ENCODE results near the gene TAC3.
A peak's percentile ranks its signal among the peaks of the same experiment; 100 is the strongest.

The TAC3 gene

DNA sequence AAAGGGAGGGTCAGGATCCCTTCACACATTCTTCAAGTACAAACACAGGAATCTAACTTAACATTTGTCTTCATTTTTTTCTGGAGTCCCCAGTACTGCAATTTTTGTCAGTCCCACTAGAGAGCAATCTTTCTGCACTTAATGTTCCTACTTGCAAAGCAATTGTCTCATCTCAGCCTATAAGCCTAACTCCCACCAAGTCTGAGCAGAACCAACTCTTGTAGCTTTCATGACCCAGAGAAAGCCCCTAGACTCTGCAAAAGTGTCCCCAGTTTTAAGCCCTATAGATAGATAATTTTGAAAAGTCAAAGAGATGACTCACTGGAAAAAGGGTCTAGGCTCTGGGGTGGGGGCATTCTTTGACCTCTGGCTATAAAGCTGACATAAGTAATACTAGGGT, 8.2 kb downstream of the TAC3 start:
- no peak overlapping the region for H3K4me3 ChIP-seq (ENCODE audit: low read depth, low read length)
- peak; percentile 39 for DNase-seq (ENCODE audit: low read depth)

- no peak for DNase-seq (ENCODE audit: low read depth)
- peak overlapping the region; percentile 27 for H3K4me3 ChIP-seq (ENCODE audit: low read depth, low read length)
These were observed 9.4 kb downstream of the TAC3 start for GRCh38 chr12:57006809-57007475.

DNA sequence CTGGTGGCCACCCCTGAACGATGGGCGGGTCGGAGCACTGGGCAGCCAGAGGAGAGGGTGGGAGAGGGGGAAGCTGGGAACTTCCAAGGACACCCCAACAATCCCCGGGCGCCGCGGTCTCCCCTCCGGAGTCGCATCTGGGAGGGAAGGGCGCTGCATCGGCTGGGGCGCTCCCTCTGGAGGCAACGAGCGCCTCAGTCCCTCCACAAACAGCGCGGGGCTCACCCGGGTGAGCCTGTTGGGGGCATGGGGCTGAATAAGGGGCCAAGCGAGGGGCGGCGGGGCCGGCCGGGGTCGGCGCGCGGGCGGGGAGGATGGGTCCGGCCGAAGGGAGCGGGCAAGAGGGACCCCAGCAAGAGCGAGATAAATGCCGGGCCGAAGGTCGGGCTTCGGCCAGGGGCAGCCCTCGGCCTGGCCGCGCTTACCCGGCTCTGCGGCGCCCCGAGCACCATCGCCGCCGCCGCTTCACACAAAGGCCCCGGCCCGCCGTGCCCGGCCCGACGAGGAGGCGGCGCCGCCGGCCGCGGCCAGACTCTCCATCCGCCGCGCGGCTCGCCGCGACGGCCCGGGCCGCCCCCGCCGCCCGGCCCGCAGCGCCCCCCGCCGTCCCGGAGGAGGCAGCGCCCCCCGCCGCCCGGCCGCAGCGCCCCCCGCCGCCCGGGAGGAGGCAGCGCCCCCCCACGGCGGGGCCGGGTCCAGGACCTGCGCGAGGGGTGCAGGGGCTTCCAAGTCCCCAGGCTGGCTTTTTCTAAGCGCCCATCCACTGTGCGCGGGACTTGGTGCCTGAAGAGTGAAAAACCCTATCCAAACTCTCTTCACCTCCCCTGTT, 10.1 kb downstream of the TAC3 start, which contains the start of gene ZBTB39:
Gene ZBTB39, minus strand, starts transcription at position 567 of the 829 bp plus-strand sequence. CDS start 1,629 bp downstream, outside the sequence.
- DNase-seq (ENCODE audit: low read depth): no peak
- H3K4me3 ChIP-seq (ENCODE audit: low read depth, low read length): peak within 1 kb of the TSS; percentile 82

DNA sequence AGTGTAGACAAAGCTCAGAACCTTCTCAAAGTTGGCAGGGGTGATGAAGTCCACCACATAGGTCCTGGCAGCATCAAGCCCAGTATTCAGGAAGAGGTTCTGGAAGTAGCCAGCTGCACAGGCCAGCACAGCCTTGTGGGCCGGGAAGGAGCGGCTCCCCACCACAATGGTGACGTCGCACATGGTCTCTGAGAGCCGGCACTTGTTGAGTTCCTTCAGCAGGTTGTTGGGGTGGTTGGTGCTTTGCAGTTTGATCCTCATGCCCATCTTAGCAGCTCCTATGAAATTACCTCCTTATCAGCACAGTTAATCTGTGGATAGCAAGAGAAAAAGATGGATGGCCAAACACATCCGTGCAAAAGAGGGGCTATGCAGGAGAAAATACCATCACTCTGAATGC, 11.7 kb downstream of the TAC3 start:
- no peak overlapping the region for H3K4me3 ChIP-seq (ENCODE audit: low read depth, low read length)
- DNase-seq (ENCODE audit: low read depth): no peak

GRCh38 chr12:57003395-57003794, 12.9 kb downstream of the TAC3 start:
- no peak for DNase-seq (ENCODE audit: low read depth)
- H3K4me3 ChIP-seq (ENCODE audit: low read depth, low read length): no peak overlapping the region

- no peak overlapping the region for H3K4me3 ChIP-seq (ENCODE audit: low read depth, low read length)
- DNase-seq (ENCODE audit: low read depth): no peak
These were observed 14.9 kb downstream of the TAC3 start for GRCh38 chr12:57001448-57001906.

DNA sequence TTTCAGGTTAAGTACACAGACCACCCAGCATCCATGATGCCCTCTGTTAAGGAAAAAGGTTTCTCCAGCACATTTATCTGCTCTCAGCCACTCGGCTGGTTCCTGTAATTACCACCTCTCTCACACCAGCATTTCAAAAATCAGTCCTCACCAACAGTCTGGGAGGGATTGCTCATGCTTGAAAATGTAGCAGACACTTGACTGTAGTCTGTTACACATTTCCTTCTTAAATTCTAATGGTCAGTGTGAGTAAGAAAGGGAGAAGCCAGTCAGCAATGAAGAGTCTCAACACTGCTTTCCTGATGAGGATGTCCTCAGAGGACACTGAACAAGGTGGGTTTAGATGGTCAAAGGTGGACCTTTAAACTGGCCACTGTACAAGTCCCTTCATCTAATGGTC, 15.9 kb downstream of the TAC3 start:
- DNase-seq (ENCODE audit: low read depth): no peak
- no peak overlapping the region for H3K4me3 ChIP-seq (ENCODE audit: low read depth, low read length)

- H3K4me3 ChIP-seq (ENCODE audit: low read depth, low read length): no peak overlapping the region
These were observed 16.9 kb downstream of the TAC3 start for GRCh38 chr12:56999456-56999855.

DNA sequence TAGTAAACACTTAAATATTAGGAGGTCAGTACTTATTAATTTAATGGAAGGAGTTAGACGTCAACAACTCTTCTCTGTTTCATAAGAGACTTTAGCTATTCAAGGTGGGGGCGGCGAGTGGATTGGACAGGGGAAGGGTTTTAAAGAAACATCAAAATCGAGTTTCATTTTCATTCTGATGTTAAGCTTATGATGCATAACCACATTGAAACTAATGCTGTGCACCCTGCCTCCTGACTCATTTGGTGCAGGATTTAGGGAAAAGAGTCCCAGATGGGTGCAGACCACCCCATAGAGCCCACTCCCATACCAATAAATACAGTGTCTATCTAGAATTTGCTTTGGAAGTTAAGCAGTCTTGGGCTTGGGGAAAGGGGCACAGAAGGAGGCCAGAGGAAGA, 17.3 kb downstream of the TAC3 start:
- no peak for DNase-seq (ENCODE audit: low read depth)
- no peak overlapping the region for H3K4me3 ChIP-seq (ENCODE audit: low read depth, low read length)

More at GRCh38 chr12:56999456-56999855, 16.9 kb downstream of the TAC3 start:
- DNase-seq (ENCODE audit: low read depth): no peak

GRCh38 chr12:56998316-56998715, 18.0 kb downstream of the TAC3 start:
- DNase-seq (ENCODE audit: low read depth): no peak
- H3K4me3 ChIP-seq (ENCODE audit: low read depth, low read length): no peak overlapping the region

DNA sequence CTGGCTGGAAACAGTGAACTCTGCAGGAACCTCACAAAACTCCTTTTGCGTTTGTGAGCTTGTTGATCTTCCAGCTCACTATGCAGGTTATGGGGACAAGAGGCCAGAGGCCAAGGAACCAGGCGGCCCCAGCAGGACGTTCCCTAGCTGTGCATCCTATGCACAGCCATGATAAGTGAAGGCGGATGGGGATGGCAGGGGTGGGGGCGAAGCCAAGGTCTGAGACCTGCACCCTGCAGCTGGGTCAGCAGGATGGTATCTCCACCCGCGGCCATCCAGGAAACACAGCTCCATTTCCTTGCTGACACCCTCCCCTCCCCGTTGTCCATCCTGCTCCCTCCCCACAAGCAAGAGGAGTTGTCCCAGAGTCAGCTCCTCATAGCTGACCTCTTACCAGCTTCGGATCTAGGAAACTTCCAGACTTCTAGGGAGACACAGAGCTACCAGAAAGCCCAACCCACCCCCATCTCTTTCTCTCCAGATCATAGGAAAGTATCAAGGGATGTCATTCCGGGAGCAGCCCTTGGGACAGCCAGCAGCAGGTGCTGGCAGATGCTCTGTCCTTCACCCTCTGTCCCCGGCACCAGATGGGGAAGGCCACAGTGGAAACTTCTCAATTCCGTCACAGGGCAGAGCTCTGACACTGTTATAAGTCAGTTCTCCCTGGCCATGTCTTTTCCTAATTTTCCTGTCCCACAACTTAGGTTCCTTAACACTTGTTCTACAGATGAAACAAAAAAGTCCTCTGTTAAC, 19.4 kb downstream of the TAC3 start:
- H3K4me3 ChIP-seq (ENCODE audit: low read depth, low read length): no peak overlapping the region
- no peak for DNase-seq (ENCODE audit: low read depth)

GRCh38 chr12:56995930-56996496, 20.3 kb downstream of the TAC3 start:
- no peak for DNase-seq (ENCODE audit: low read depth)
- H3K4me3 ChIP-seq (ENCODE audit: low read depth, low read length): no peak overlapping the region

- no peak for DNase-seq (ENCODE audit: low read depth)
- H3K4me3 ChIP-seq (ENCODE audit: low read depth, low read length): no peak overlapping the region
These were observed 21.0 kb downstream of the TAC3 start for GRCh38 chr12:56995201-56995929.

- H3K4me3 ChIP-seq (ENCODE audit: low read depth, low read length): no peak overlapping the region
- no peak for DNase-seq (ENCODE audit: low read depth)
These were observed 22.0 kb downstream of the TAC3 start for GRCh38 chr12:56994231-56994746.

DNA sequence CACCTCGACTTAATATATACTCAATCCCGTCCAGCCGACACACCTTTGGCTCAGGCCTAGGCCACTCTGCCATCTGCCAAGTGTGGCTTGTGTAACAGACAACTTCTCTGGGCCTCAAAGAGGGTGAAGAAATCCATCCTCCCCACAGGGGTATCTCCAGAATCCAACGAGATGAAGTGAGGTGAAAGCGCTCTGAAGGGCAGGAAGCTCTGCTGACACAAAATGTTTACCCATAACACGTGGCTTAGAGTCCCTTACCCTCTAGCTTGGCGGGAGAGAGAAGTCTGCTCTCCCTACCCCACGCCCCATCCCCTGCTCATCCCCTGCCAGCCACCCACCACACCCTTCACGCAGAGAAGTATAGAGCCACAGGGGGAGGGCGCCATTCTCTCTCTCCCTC, 23.0 kb downstream of the TAC3 start:
- no peak overlapping the region for H3K4me3 ChIP-seq (ENCODE audit: low read depth, low read length)
- DNase-seq (ENCODE audit: low read depth): no peak

- no peak overlapping the region for H3K4me3 ChIP-seq (ENCODE audit: low read depth, low read length)
- DNase-seq (ENCODE audit: low read depth): no peak
These were observed 24.7 kb downstream of the TAC3 start for GRCh38 chr12:56991319-56992246.

DNA sequence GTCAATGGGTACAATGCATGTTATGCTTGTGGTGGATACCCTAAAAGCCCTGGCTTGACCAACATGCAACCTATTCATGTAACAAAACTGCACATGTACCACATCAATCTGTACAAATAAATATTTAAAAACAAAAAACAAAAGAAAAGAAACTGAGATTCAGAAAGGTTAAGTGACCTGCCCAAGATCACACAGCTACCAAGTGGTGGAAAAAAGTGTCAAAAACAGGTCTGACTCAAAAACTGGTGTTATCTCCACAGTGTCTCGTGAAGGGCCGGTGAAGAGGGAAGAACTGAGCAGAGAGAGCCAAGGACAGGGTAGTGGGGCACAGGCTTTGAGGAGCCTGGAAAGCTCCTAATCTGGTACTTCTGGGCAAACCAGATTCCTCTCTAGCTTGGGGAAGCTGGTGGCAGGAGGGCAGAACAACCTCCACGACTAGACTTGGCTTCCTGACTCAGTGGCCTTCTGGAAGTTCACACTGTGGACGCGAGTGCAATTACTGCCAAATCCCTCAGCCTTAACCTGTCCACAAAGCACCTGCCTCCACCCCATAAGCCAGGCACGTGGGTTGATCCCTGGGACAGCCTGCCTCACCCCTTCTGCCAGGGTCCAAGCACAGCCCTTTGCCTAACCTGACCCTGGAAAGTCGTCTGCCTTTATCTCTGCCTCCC, 25.5 kb downstream of the TAC3 start:
- no peak overlapping the region for H3K4me3 ChIP-seq (ENCODE audit: low read depth, low read length)
- DNase-seq (ENCODE audit: low read depth): no peak
